Stimulated activated CD4-positive, alpha-beta T cell treated with anti-CD3 and anti-CD28 coated beads, Interleukin-4, amount 100 ng/mL, for 1 hour (primary cell): ENCODE data around the gene ZNF750.

Source experiments
- DNase-seq: peaks from one replicate; pipeline ENCODE4 v3.0.0-alpha.2; 2020

Gene ZNF750

DNA sequence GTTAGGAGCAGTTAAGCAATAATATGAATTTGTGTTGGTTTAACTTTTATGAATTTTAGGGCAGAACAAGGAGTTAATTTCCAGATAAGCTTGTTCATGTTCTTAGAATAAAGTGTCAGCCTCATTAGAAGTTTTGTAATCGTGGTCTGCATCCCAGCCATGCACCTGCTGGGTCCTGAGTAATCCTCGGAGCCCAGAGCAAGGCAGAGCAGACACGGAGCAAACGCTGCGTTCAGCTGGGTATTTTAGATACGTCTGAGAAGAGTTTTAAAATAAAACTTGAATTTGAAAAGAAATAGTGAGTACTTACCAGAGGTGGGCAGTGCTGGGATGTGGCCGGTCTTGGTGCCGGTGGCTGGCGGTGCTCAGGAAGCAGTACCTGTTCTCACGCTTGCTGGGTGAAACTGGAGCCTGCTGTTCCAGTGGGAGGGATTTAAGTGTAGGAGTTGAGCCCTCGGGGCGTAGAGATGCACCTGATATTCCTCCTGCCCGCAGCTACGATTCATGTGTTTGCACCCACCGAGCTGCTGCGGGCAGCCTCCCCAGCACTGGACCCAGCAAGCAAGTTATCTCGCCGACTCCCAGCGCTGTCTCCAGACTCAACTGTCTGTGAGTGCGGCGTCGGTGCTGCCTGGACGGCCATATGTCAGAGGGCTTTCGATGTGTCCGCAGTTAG is at the start of gene ZNF750:
ZNF750 (minus strand) TSS at position 406 of the 676 bp plus-strand sequence. CDS start 7,568 bp downstream, outside the sequence.
- DNase-seq = no peak

DNA sequence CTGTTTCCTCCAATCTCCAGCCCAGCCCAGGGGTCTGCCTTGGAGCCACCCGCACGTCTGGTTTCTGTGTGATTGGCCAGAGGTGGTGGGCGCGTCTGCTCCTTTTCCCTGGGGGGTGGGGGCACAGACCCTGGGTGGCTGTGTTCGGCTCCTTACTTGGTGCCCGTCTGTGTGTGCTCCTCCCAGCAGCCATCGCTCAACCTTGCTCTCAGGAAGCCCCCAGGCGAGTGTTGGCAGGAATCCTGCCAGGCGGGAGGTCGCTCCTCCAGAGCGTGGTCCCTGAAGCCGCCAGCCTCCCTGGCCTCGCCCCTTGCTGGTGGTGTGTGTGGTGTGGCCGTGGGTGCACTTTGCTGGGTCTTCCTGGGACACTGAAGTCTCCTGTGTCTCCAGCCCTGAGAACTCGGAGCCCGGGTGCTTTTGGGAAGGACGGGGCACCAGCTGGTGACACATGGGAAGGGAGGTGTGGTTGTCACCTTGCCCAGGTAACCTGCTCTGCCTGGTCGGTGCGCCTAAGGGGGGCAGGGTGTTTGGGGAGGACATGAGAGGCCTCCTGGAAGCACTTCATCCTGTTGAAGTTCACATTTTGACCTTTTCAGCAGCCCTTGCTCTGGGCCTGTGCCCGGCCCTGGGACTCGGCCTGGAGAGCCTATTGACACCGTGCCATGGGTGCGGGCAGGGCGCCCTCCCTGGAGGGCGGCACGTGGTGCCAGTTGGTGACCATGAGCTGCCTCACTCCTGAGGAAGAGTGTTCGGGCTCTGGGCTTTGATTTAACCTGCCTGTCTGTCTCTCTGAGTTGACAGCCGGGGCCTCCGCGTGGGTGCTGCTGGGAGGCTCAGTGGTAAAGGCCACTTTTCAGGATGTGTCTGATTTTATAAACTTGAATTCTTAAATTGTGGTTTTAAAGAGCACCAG is 49.0 kb upstream of the ZNF750 start:
- DNase-seq = no peak

DNA sequence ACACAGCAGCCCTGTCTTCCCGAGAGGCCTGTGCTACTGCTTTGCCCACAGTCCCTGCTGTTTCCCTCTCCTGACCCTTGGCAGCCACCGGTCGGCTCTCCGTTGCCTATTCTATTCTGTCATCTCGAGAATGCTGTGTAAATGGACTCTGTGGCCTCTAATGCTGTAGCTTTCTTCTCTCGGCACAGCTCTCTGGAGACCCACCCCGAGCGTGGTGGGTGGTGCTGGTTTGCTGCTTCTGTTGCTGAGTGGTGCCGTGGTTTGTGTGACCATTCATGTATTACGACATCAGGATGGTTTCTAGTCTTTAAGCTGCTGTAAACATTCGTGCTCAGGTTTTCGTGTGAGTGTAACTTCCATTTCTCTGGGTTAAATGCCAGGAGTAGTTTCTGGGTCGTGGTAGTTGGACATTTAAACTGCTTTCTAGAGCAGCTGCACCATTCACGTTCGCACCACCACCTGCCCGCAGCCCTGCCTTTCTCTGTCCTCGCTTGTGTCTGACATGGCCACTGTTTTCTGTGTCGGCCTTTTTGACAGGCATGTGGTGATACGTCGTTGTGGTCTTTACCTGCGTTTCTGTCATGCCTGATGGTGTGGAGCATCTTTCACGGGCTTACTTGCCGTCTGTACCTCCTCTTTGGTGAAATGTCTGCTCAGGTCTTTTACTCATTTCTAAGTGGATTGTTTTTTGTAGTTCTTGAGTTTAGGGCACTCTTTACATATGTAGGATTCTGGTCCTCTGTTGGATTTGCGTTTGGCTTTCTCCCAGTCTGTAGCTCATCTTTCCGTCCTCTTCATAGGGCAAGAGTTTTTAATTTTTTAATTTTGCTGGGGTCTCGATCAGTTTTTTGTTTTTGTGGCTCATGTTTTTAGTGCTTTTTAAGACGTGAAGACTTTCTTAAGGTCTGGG is 47.7 kb upstream of the ZNF750 start:
- no peak for DNase-seq

DNA sequence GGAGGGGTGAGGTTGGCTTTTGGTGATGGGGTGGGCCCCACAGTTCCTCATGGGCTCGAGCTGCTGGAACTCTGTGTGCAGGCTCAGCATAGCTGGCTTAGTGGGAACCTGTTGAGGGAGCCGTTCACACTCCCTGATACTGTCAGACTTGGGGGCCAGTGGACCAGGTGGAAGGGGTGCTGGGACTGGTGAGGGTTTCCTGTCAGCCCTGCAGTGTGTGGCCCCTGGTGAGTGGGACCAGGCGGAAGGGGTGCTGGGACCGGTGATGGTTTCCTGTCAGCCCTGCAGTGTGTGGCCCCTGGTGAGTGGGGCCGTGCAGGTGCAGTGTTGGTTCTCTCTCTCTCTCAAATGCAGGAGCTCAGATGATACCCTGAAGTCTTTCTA is 45.1 kb upstream of the ZNF750 start:
- DNase-seq = no peak

DNA sequence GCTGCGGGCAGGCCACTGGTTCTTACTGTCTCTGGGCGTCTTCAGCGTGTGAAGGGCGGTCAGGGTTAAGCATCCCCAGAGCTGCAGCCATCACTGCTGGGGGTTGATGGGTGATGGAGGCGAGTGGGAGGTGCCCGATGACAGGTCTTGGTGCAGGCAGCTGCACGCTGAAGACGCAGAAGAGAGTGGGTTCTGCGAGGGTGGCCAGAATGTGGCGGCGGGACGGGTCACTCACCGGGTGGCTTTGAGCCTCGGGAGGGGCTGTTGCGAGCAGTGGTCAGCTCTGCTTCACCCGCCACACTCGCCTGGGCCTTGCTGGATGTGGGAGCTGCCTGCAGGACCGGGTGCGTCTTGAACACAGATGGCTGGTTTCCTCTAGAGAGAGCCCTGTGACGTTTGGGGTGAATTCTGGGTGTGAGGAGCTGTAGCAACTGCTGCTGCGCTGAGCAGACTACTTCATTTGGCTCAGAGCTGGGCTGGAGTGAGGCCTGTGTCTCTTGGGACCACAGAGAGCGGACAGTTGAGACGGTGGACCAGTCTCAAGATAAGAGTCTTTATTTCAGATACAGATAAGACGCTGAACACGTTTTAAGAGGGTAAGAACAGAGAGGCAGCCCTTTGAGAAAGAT is 44.6 kb upstream of the ZNF750 start:
- DNase-seq = no peak

DNA sequence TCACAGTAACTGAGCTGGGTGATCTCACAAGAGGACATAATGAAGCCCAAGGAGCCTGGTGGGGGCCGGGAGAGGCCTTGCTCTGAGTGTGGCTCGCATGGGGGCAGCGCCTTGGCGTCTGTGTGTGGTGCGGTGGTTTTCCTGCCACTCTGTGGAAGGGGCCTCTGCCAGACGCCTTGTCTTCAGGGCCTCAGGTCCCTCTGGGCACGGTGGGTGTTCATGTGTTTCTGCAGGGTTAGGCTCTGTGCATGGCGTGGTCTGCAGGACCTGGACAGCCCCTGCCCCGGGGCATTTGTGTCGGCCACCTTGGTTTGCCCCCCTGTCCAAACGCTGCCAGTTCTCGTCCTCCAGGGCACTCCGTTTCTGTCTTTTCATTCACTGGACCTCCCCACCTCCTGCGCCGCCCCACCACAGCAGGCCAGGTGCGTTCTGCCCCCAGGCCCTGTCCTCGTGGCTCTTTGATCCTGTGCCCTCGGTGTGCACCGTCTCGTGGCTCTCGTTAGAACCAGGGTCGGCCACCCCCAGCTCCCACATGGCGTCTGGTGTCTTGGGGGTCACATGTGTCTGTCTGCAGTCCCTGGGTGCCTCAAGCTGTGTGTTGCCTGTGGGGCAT is 43.7 kb upstream of the ZNF750 start:
- no peak for DNase-seq

DNA sequence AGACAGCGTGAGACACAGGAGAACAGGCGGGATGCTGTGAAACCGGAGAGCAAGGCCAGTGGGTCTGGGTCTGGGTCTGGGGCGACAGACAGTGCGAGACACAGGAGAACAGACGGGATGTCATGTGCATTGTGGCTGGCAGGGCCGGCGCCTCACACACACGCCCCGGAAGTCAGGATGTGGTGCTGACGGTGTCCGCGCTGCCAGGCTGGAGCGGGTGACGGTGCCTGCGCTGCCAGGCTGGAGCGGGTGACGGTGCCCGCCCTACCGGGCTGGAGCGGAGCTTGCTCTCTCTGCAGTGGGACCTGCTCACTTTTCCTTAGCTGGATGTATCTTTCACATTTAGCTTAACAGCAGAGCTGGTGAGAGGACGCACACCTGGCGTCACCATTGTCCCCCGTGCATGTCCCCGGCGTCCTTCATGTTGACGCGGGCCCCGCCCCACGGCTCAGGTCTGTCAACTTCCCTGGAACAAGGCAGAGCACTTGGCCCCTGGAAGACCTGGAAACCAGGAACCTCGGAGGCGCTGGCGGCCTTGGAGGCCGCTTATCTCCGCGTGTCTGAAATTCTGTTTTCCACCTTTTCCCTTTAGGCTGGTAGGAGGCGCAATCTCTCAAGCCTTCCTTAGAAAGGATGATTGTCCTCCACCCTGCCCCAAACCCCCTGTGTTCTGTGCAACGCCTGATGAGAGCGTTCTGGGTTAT is 43.0 kb upstream of the ZNF750 start:
- peak; percentile 63 for DNase-seq

DNA sequence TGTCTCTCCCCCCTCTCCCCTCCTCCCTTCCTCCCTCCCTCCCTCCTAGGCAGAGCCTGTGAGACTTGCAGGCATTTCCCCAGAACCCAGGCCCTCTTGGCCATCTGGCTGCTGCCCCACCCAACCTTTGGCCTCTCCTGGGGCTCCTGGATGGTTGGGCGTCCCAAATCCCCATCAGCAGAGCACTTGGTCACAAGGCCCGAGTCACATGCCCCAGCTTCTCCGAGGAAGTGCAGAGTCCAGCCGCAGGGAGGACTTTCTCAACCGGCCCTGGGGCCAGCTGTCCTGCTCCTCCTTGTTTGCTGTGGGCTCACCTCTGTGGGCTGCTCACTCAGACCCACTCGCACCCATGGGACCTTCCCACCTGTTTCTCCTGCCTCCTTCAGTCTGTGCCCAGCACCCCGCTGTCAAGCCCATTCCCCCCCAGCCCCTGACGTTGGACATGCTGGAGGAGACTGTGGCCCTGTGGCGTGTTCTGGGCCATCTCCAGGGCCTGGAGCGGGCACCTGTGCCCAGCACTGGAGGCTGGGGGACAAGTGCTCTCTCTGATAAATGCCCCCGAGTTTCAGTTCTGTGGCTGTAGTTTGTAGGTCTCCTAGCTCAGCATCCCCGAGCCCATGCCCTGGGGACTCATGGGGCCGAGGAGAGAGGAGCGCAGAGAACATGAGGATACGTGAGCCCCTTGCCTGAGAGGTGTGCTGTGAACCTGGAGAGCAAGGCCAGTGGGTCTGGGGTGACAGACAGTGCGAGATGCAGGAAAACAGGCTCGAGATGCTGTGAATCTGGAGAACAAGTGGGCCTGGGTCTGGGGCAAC is 42.3 kb upstream of the ZNF750 start:
- no peak for DNase-seq

DNA sequence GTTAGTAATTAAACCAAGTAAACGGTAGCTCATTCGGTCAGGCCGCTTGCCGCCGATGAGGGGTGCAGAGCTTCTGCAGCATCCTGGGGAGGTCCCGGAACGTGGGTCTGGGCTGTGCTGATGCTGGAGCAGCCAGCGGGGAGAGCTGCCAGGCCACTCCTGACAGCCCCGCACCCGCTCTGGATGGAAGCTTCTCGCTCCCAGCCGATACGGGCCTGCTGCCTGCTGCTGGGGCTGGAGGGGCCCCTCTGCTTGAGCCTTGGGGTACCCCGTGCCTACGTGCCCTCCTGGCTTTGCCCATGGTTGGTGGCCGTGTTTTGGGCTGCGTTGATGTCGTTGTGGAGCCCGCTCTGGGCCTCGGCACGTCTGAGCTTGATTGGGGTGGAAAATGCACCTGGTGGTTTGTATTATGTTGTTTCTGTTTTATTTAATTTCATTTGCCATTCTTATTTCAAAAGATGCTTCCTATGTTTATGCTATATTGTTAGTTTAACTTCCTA is 41.6 kb upstream of the ZNF750 start:
- DNase-seq = no peak

DNA sequence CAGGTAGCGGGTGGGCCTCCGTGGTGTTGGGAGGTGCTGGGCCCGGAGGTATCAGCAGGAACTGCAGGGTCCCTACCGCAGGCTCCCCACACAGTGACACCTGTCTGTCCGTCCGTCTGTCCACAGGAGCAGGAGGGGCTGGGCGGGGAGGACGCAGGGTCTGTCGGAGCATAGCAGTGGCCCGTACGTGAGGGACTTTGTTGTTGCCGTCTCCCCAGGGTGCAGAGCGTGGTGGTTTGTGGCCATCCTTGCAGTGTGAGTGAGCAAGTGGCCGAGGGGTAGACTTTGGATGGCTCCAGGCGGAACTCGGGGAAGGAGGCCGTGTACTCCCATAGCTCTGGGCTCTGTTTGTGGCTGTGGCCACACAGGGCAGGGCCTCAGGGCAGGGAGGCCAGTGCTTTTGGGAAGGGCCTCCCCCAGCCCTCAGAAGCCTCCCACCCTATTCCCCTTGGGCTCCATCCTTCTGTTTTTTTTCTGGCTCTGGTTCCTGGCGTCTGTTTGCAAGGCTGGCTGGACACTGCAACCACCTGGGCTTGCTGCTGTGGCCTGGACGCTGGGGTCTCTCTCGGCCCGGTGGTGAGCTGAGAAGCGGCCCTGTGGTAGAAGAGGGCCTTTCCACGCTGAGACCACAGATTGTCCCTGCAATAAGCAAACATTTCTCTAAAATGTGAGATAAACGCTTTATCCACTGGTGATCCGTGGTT is 41.0 kb upstream of the ZNF750 start:
- DNase-seq = no peak

DNA sequence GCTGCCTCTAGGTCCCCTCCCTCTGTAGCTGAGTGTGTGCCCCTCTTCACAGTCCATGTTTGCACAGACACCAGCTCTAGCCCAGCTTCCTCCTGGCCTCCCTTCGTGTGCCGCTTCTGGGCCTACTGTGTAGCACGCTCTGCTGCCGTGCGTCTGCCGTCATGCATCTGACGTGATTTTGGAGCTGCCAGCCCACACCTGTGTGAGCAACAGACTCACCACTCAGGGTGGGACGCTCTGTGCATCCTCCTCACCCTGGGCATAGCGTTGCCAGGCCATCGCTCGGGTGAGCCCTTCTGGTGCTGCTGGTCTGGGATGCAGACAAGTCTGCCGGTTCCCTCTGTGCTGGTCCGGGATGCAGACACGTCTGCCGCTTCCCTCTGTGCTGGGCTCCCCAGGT is 39.4 kb upstream of the ZNF750 start:
- no peak for DNase-seq

DNA sequence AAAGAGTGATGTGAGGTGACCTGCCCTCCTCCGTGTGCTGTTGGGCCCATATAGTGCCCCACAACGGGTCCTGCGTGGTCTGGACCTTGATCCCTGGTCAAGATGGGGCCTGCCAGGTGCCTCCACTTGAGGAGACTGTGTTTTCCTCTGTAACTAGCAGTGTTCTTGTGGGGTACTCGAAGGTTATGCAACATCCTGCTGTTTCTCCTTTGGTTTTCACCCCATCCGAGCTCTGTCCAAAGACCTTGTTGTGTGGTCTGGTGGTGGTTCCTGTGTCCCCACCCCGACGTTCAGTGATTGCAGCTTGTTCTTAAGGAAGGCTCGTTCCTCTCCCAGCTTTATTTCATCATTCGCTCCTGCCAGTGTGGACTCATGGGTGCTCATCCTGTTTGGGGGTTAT is 38.7 kb upstream of the ZNF750 start:
- no peak for DNase-seq

DNA sequence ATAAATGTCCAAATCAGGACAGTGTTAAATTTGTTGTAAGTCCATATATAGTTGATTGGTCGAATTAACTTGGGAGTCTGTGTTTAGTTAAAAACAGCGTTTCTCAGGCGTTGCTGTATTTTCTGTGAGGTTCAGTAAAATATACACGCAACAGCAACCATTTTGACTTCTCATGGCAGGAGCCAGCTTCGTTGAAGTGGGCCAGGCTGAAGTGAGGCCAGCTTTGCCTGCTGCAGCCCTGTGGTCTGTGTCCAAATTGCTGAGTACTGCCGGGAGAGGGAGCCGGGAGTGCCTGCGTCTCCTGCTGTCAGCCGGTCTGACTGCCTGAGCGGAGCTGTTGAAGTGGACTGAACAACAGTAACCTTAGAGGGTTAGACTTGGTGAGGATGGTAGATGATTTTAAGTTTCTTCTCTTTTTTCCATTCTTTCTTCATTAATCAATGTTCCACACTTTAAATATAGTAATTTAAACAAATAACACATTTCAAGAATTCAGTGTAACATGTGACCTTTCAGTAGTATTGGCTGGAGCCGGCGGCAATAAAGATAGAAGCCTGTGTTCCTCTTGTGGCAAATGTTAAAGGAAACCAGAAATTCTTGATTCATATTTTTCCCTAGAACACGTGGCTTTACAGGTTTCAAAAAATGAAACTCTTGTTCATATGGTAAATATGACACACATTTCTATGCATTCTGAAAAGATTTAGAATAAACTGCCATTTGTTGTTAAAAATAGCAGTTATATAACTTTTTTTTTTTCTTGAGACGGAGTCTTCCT is 37.0 kb upstream of the ZNF750 start:
- DNase-seq = no peak

DNA sequence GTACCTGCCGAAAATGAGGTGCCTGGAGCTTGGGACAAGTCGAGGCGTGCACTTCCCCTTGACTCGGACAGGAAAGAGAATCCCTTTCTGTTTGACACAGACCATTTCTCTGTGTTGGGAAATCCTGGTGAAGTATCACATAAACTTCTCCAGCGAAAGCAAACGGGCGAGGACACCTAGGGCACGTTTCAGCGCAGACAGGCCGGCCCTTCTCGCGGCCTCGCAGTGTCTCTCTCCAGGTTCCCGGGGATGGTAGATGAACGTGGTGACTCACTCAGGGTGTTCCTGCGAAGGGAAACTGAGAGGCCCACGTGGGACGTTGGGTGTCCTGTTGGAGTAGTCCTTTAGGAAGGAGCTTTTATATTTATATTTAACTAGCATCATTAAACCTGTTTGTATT is 36.3 kb upstream of the ZNF750 start:
- DNase-seq = no peak

DNA sequence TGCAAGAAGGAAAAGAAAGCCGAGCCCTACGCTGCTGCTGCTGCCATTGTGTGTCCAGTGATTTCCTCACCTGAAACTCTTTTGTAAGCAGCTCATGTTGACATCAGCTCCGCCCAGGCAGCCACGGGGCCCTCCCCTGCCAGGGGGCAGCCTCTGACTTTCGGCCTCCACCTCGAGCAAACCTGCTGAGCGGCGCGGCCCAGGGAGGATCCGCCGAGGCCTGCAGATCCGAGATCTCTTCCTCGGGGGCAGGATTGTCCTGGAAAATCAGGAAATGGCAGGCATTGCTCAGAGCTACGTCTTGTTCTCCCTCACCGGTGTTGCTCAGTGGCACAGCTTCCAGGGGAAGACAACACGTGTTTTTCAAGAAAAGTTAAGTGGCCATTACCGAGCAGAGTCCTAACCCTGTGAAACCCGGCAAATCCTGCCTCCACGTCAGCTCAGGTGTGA is 35.6 kb upstream of the ZNF750 start:
- DNase-seq = no peak

DNA sequence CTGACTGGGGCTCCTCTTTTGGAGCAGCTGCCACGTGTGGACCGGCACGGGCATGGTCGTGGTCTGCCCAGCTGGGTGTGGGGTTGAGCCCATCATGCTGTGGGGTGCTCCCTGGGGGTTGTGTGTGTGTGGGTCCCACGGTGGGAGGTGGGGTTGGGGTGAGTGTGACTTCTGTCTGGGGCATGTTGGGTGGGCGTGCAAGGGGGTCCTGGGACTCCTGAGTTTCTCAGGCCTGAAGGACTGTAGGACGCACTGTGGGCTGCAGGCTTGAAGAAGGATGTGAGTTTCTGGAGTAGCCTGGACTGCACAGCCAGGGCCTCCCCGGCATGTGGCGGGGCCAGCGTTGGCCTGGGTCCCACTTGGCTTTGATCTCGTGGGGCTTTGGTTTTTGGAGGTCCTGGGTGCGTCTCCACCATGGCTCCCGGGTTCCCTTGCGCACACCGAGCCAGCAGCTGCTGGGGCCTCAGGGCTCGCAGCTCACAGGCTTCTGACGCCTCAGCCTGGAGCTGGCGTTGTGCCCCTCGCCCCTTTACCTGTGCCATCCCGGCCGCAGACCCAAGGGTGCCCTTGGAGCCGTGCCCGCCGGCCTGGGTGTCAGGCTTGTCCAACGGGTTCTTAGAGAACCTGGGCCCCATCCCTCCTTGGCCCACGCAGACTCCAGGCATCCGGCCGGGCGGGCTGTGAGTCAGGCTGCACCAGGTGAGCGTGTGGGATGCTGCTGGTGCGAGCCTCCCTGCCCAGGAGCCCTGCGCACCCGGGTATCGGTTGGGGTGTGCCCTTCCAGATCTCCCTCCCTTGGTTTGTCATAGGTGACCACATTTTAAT is 34.4 kb upstream of the ZNF750 start:
- no peak for DNase-seq

DNA sequence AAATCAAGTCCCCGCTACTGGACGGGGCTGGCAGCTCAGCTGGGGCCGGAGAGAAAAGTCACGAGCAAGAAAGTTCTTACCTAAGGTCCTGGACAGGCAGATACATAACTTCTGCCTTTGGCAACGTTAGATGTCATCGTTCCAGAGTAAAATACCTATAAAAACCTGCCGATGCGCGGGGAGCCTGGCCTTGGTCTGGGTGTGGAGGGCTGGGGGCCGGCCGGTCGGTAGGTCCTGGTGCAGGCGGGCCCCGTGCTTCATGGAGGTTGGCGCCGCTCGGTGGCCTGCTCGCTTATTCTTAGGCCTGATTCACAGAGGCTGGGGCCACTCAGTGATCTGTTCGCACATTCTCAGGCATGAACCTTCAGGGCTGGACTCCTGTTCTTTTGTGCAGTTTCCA is 33.7 kb upstream of the ZNF750 start:
- no peak for DNase-seq
